H1 (cell line): Measurements from ENCODE around the gene WFDC1. TPM values are rescaled to one million over a fixed set of nuclear protein-coding genes. Genes with fewer than 3 reads are reported as not detected.

Source experiments
- SAP30 ChIP-seq: fragments of 300-600 bp; sonication (generic); IDR thresholded peaks from 2 replicates; pipeline ENCODE4 v1.7.1; 2012; ENCODE audit warnings: low read length, moderate library complexity, mild to moderate bottlenecking, inconsistent platforms; ENCODE audit not compliant: insufficient read depth, insufficient replicate concordance
- polyA plus RNA-seq, 7 experiments: library from polyadenylated mRNA; depleted of rRNA in 3 of 7; stranded (reverse) in 5 of 7; unstranded in 2 of 7; fragments of >200 nt in 5 of 7; fragments of 200-250 nt in 2 of 7; gene quantifications; 1 replicate in 5 of 7; 2 replicates in 1 of 7; 4 replicates in 1 of 7; pipeline versions ENCODE4 v1.2.1 to v1.2.3, GENCODE V29; 2011 to 2013; ENCODE audit warnings: missing spikeins in 2 of 7, mixed read lengths in 2 of 7
- total RNA-seq: library from RNA; stranded (reverse); fragmentation: NEBNext Ultra II Directional; extraction: Animal tissue kit (Norgen Biotek cat#: 25700); gene quantifications from 2 replicates; pipeline ENCODE4 v1.2.1, GENCODE V29; 2021

WFDC1 gene
- total and polyA plus RNA-seq, 2 of the 8 experiments (the other 6 are each of a cell fraction or from before 2014, with no cell fraction given) = 0.70 to 1.1 TPM

GRCh38 chr16:84277244-84277823, 17.3 kb upstream of the WFDC1 start (continued):
- TF ChIP-seq SAP30 = no peak
